WI38 (cell line): ENCODE data around the gene CHP1.
"Not testable (repeated sequence)": the region's sequence is repeated elsewhere in the genome, so short reads cannot be mapped to it uniquely, and the experiment has no call there.

Experiments
- H3K4me3 ChIP-seq: 2 replicates; pipeline ENCODE4 v1.5.1; 2011; ENCODE audit warnings: low read depth, mild to moderate bottlenecking, control low read depth, low read length
- TF ChIP-seq, protein P1 (sequence below): IDR thresholded peaks from 2 replicates; pipeline ENCODE4 v1.5.1; 2012; ENCODE audit warnings: low read depth, mild to moderate bottlenecking, control low read depth, low read length

Gene CHP1

DNA sequence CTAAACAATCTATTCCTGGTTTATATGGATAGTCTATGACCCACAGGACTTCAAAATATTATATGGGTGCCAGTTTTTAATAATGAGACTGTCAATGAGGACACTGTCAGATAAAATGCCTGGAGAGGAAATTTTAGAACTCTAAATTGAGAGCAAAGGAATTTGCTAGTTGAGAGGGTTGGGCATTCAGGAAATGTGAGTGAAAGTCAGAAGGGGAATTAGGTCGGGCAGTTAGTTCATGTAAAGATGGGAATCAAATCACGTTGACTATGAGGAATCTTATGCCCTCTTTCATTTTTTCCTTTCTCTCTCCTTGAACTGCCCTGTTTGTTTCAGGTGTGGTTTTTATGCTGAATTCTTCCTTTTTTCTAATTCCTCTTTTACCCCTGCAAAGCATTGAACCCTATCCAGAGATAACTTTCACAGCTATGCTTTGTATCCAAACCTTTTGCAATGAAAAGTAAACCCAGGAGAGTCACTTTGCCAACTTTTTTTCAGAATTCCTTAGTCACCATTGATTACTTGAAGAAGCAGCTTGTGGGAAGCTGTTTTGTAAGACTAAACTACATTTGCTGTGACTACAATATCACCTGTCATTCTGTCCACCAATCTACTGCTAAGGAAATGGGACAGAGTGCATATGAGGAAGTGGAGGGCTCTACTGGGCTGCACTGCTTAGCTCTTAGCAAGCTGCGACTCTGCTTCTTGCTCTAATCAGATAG is 27.8 kb downstream of the CHP1 start:
- H3K4me3 ChIP-seq, result no peak overlapping the region
- TF ChIP-seq, protein P1, sequence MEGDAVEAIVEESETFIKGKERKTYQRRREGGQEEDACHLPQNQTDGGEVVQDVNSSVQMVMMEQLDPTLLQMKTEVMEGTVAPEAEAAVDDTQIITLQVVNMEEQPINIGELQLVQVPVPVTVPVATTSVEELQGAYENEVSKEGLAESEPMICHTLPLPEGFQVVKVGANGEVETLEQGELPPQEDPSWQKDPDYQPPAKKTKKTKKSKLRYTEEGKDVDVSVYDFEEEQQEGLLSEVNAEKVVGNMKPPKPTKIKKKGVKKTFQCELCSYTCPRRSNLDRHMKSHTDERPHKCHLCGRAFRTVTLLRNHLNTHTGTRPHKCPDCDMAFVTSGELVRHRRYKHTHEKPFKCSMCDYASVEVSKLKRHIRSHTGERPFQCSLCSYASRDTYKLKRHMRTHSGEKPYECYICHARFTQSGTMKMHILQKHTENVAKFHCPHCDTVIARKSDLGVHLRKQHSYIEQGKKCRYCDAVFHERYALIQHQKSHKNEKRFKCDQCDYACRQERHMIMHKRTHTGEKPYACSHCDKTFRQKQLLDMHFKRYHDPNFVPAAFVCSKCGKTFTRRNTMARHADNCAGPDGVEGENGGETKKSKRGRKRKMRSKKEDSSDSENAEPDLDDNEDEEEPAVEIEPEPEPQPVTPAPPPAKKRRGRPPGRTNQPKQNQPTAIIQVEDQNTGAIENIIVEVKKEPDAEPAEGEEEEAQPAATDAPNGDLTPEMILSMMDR, result no peak

DNA sequence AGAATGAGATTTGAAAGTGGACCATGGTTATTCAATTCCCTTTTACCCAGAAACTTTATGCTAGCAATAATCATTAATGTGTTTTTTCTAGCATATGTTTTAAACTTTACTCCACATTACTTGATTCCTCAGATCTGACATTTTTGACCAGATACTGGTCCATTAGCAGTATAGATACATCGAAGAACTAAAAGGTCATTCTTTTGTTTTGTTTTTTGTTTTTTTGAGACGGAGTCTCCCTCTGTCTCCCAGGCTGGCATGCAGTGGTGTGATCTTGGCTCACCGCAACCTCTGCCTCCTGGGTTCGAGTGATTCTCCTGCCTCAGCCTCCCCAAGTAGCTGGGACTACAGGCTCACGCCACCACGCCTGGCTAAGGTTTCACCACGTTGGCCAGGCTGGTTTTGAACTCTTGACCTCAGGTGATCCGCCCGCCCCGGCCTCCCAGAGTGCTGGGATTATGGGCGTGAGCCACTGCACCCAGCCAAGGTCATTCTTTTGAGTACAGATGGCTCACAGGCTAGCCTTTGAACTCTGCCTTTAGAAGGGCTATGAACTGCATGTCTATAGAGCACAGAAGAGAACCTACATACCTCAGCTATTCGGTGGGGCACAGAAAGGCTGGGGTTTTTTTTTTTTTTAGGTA is 28.6 kb downstream of the CHP1 start:
- H3K4me3 ChIP-seq, result no peak overlapping the region
- TF ChIP-seq, protein P1, result no peak

DNA sequence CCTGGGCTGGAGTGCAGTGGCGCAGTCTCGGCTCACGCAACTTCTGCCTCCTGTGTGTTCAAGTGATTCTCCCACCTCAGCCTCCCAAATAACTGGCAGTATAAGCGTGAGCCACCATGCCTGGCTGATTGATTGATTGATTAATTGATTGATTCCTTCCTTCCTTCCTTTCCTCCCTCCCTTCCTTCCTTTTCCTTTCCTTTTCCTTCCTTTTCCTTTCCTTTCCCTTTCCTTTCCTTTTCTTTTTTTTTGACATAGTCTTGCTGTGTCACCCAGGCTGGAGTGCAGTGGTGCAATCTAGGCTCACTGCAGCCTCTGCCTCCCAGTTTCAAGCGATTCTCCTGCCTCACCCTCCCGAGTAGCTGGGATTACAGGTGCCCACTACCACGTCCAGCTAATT is 29.9 kb downstream of the CHP1 start:
- not testable (repeated sequence) for H3K4me3 ChIP-seq

DNA sequence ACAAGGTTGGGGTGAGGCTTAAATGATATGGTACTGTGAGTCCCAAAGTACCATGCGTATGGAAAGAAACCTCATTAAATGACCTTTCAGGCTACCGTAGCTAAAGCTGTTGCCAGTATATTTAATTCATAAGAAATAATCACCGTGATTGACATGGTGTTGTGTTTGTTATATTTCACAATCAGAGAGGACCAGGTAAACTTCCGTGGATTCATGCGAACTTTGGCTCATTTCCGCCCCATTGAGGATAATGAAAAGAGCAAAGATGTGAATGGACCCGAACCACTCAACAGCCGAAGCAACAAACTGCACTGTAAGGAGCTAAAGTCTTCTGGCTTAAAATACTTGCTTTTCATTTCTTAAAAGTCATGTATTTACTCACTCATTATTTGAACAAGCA is 31.5 kb downstream of the CHP1 start:
- TF ChIP-seq, protein P1, result no peak
- no peak overlapping the region for H3K4me3 ChIP-seq

DNA sequence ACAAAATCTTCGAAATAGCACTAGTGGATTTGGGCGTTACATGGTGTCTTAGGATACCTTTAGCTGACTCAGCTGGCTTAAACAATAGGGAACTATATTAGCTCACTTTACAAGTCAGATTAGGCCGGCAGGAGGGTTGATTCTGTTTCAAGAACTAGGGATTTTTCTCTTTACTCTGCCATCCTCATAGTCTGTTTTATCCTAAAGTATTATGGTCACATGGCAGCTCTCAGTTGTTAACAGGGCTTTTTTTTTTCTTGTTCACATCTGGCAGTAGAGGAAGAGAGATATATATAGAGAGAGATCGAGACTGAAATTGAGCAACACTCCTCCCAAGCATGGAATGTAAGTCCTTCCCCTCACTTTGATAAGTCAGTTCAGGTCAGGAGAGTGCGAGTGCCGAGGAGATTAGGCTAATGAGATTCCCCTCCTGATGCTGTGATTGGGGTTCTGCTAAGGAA is 32.9 kb downstream of the CHP1 start:
- no peak overlapping the region for H3K4me3 ChIP-seq
- TF ChIP-seq, protein P1, result no peak

DNA sequence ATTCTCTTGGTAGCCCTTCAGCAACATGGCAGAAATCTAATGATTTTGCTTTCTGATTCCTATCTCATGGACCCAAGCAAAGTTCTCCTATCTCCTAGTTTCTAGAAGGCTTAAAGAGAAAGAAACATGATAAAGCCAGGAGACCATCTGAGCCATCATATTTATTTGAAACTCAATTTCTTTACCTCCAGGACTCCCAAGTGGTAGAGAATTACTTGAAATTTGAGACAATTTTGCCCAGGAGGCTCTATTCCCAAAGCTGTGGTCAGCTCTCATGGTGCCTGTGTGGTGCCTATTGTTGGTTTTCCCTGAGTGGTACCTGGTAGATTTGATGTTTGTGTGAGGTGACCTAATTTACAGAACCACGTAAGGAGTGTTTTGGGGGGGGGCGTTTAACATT is 38.8 kb downstream of the CHP1 start:
- no peak overlapping the region for H3K4me3 ChIP-seq
- TF ChIP-seq, protein P1, result no peak

DNA sequence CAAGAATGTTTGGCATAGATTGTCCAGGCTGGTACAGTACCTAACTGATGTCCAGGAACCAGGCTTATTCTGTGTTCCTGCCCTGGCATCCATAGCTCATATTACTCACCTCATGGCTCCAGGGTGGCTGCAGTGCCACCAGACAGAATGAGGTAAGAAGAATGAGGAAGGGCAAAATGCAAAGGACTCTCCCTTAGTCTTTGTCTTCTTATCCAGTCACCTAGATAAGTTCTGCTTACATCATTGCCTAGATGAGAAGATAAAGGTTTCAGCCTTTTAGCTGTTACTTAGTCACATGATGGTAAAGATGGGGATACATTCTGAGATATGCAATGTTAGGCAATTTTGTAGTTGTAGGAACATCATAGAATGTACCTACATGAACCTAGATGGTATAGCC is 45.8 kb downstream of the CHP1 start:
- H3K4me3 ChIP-seq, result no peak overlapping the region
- TF ChIP-seq, protein P1, result no peak
